Urinary bladder (tissue), 4 donors: ENCODE results near the gene DMBX1. TPM values are rescaled to one million over a fixed set of nuclear protein-coding genes. Genes with fewer than 3 reads are reported as not detected.
A peak's percentile ranks its signal among the peaks of the same experiment; 100 is the strongest.

Experiments
- DNase-seq: peaks from one replicate; pipeline ENCODE4 v3.0.0-alpha.2; 2015; ENCODE audit errors: extremely low spot score
- H3K27ac ChIP-seq: one replicate; pipeline ENCODE4 v1.5.1; 2013; ENCODE audit warnings: low read depth, mild to moderate bottlenecking, moderate library complexity
- H3K36me3 ChIP-seq: one replicate; pipeline ENCODE4 v1.6.1; 2013; ENCODE audit warnings: mild to moderate bottlenecking, moderate library complexity; ENCODE audit not compliant: insufficient read depth
- H3K4me1 ChIP-seq: one replicate; pipeline ENCODE4 v1.6.1; 2013; ENCODE audit warnings: mild to moderate bottlenecking, moderate library complexity; ENCODE audit not compliant: insufficient read depth
- H3K4me3 ChIP-seq: one replicate; pipeline ENCODE4 v1.5.1; 2013; ENCODE audit warnings: low read depth, low read length
- whole genome bisulfite sequencing: extraction: QIAGEN DNeasy Blood & Tissue Kit; methylation state at CpG from one replicate; pipeline ENCODE4 v1.1.7; 2013; 5-methylcytosine and 5-hydroxymethylcytosine counted together
- polyA plus RNA-seq: library from polyadenylated mRNA; stranded (reverse); fragments of 200-250 nt; gene quantifications from one replicate; pipeline ENCODE4 v1.2.3, GENCODE V29; 2013
- total RNA-seq: library from RNA; depleted of rRNA; stranded (reverse); fragments of >200 nt; gene quantifications from one replicate; pipeline ENCODE4 v1.2.3, GENCODE V29; 2014
- donor health status: healthy with polysubstance abuse.
- donor health status: healthy.

Gene DMBX1
- total and polyA plus RNA-seq, 2 donors = not detected

- no peak overlapping the region for H3K27ac ChIP-seq
- WGBS = 2% methylated on average over 84 of the region's 84 CpGs
- H3K4me1 ChIP-seq = no peaks in the 10 kb centered on the region
- H3K36me3 ChIP-seq = no peaks in the 10 kb centered on the region
- no peak for DNase-seq
- H3K4me3 ChIP-seq = peak overlapping the region; percentile 47
Measured at GRCh38 chr1:46466477-46467182, 23.0 kb upstream of the DMBX1 start.

GRCh38 chr1:46467183-46467504 lies 22.5 kb upstream of the DMBX1 start:
- Histone ChIP-seq H3K27ac (no peak overlapping the region), H3K4me1 (no peaks in the 10 kb centered on the region), H3K36me3 (no peaks in the 10 kb centered on the region), H3K4me3 (peak overlapping the region; percentile 47)
- WGBS = 37% methylated on average over 8 of the region's 8 CpGs
- no peak for DNase-seq

GRCh38 chr1:46469881-46470280 lies 19.8 kb upstream of the DMBX1 start:
- no peak for DNase-seq
- H3K36me3 ChIP-seq = no peaks in the 10 kb centered on the region
- no peak overlapping the region for H3K27ac ChIP-seq
- H3K4me3 ChIP-seq = no peak overlapping the region
- no peaks in the 10 kb centered on the region for H3K4me1 ChIP-seq
- WGBS = 35% methylated on average over 4 of the region's 4 CpGs

- no peak overlapping the region for H3K4me3 ChIP-seq
- DNase-seq = no peak
- H3K36me3 ChIP-seq = no peaks in the 10 kb centered on the region
- WGBS = 45% methylated on average over 7 of the region's 7 CpGs
- no peaks in the 10 kb centered on the region for H3K4me1 ChIP-seq
- no peak overlapping the region for H3K27ac ChIP-seq
Measured at GRCh38 chr1:46471848-46472492, 17.7 kb upstream of the DMBX1 start.

GRCh38 chr1:46472498-46473181 lies 17.0 kb upstream of the DMBX1 start:
- Histone ChIP-seq H3K4me3 (no peak overlapping the region), H3K36me3 (no peaks in the 10 kb centered on the region), H3K4me1 (no peaks in the 10 kb centered on the region), H3K27ac (no peak overlapping the region)
- 69% methylated on average over 7 of the region's 7 CpGs for WGBS
- no peak for DNase-seq

- H3K4me3 ChIP-seq = no peak overlapping the region
- no peaks in the 10 kb centered on the region for H3K36me3 ChIP-seq
- no peak for DNase-seq
- H3K4me1 ChIP-seq = no peaks in the 10 kb centered on the region
- H3K27ac ChIP-seq = no peak overlapping the region
- WGBS = 34% methylated on average over 4 of the region's 4 CpGs
Measured at GRCh38 chr1:46473991-46474390, 15.6 kb upstream of the DMBX1 start.

GRCh38 chr1:46474570-46474969 lies 15.1 kb upstream of the DMBX1 start:
- Histone ChIP-seq H3K27ac (no peak overlapping the region), H3K4me3 (no peak overlapping the region), H3K4me1 (no peaks in the 10 kb centered on the region), H3K36me3 (no peaks in the 10 kb centered on the region)
- DNase-seq = no peak
- WGBS = 24% methylated on average over 20 of the region's 20 CpGs

- DNase-seq = no peak
- no peaks in the 10 kb centered on the region for H3K4me1 ChIP-seq
- no peak overlapping the region for H3K4me3 ChIP-seq
- WGBS = 95% methylated on average over 2 of the region's 2 CpGs
- no peak overlapping the region for H3K27ac ChIP-seq
- H3K36me3 ChIP-seq = no peaks in the 10 kb centered on the region
Measured at GRCh38 chr1:46476673-46477072, 13.0 kb upstream of the DMBX1 start.

GRCh38 chr1:46477153-46477929 lies 12.3 kb upstream of the DMBX1 start:
- H3K4me1 ChIP-seq = no peaks in the 10 kb centered on the region
- no peak overlapping the region for H3K4me3 ChIP-seq
- no peak overlapping the region for H3K27ac ChIP-seq
- no peak for DNase-seq
- H3K36me3 ChIP-seq = no peaks in the 10 kb centered on the region
- 34% methylated on average over 11 of the region's 11 CpGs for WGBS

- no peak for DNase-seq
- Histone ChIP-seq H3K36me3 (no peaks in the 10 kb centered on the region), H3K4me1 (no peaks in the 10 kb centered on the region), H3K4me3 (no peak overlapping the region), H3K27ac (no peak overlapping the region)
- 71% methylated on average over 8 of the region's 8 CpGs for WGBS
Measured at GRCh38 chr1:46478721-46479485, 10.7 kb upstream of the DMBX1 start.

GRCh38 chr1:46479744-46480350 lies 9.8 kb upstream of the DMBX1 start:
- WGBS = 41% methylated on average over 17 of the region's 17 CpGs
- DNase-seq = no peak
- Histone ChIP-seq H3K36me3 (no peaks in the 10 kb centered on the region), H3K27ac (no peak overlapping the region), H3K4me3 (no peak overlapping the region), H3K4me1 (no peaks in the 10 kb centered on the region)

GRCh38 chr1:46480959-46481646 lies 8.5 kb upstream of the DMBX1 start:
- H3K27ac ChIP-seq = no peak overlapping the region
- DNase-seq = no peak
- H3K4me1 ChIP-seq = no peaks in the 10 kb centered on the region
- no peak overlapping the region for H3K4me3 ChIP-seq
- H3K36me3 ChIP-seq = no peaks in the 10 kb centered on the region
- WGBS = 24% methylated on average over 7 of the region's 7 CpGs
